HG02870 (cell line): ENCODE data around the gene GBE1.
A peak's percentile ranks its signal among the peaks of the same experiment; 100 is the strongest.

Experiments
- ATAC-seq: cut with Tn5 transposase; IDR thresholded peaks from one replicate; pipeline ENCODE4 v1.9.1; 2021; ENCODE audit warnings: mild to moderate bottlenecking, moderate library complexity; ENCODE audit not compliant: unreplicated experiment

GBE1 gene

GRCh38 chr3:81707996-81708395 lies 53.4 kb downstream of the GBE1 start:
- ATAC-seq, result no peak

- ATAC-seq, result no peak
These were observed 59.3 kb downstream of the GBE1 start for GRCh38 chr3:81702126-81702525.

GRCh38 chr3:81699536-81700320 lies 61.7 kb downstream of the GBE1 start:
- ATAC-seq, result no peak

GRCh38 chr3:81696090-81696489 lies 65.4 kb downstream of the GBE1 start:
- no peak for ATAC-seq

GRCh38 chr3:81695302-81695701 lies 66.1 kb downstream of the GBE1 start:
- ATAC-seq, result no peak

GRCh38 chr3:81694662-81695061 lies 66.8 kb downstream of the GBE1 start:
- no peak for ATAC-seq

- no peak for ATAC-seq
These were observed 68.7 kb downstream of the GBE1 start for GRCh38 chr3:81692766-81693165.

- ATAC-seq, result no peak
These were observed 71.8 kb downstream of the GBE1 start for GRCh38 chr3:81689617-81690016.

GRCh38 chr3:81684751-81685395 lies 76.6 kb downstream of the GBE1 start:
- no peak for ATAC-seq

GRCh38 chr3:81676706-81677456 lies 84.6 kb downstream of the GBE1 start:
- no peak for ATAC-seq

GRCh38 chr3:81674690-81675089 lies 86.8 kb downstream of the GBE1 start:
- ATAC-seq, result no peak

GRCh38 chr3:81668283-81668682 lies 93.2 kb downstream of the GBE1 start:
- no peak for ATAC-seq

GRCh38 chr3:81666502-81667121 lies 94.8 kb downstream of the GBE1 start:
- ATAC-seq, result peak; percentile 60

GRCh38 chr3:81663114-81663513 lies 98.3 kb downstream of the GBE1 start:
- ATAC-seq, result no peak

GRCh38 chr3:81660036-81660435 lies 101.4 kb downstream of the GBE1 start:
- ATAC-seq, result no peak

- peak; percentile 63 for ATAC-seq
These were observed 103.0 kb downstream of the GBE1 start for GRCh38 chr3:81658322-81658997.

GRCh38 chr3:81651139-81651538 lies 110.3 kb downstream of the GBE1 start:
- ATAC-seq, result no peak

- no peak for ATAC-seq
These were observed 111.3 kb downstream of the GBE1 start for GRCh38 chr3:81650187-81650586.

- ATAC-seq, result no peak
These were observed 116.2 kb downstream of the GBE1 start for GRCh38 chr3:81645248-81645647.

- ATAC-seq, result no peak
These were observed 117.7 kb downstream of the GBE1 start for GRCh38 chr3:81643721-81644120.

GRCh38 chr3:81638480-81638879 lies 123.0 kb downstream of the GBE1 start:
- no peak for ATAC-seq
